H1 (cell line): ENCODE measurements around the gene DIP2B. TPM values are rescaled to one million over a fixed set of nuclear protein-coding genes. Genes with fewer than 3 reads are reported as not detected.

Source experiments
- BRCA1 ChIP-seq: IDR thresholded peaks from 2 replicates; pipeline ENCODE4 v1.6.1; 2012; ENCODE audit warnings: low read depth, low read length, improper control_type of control experiment
- CBX8 ChIP-seq: fragments of 300-800, 300-1000 bp; sonication (generic); IDR thresholded peaks from 2 replicates; pipeline ENCODE4 v1.7.1; 2016; ENCODE audit warnings: low read depth, low read length, borderline replicate concordance
- CHD2 ChIP-seq: IDR thresholded peaks from 2 replicates; pipeline ENCODE4 v1.6.1; 2012; ENCODE audit warnings: low read length, improper control_type of control experiment
- FOSL1 ChIP-seq: IDR thresholded peaks from 2 replicates; pipeline ENCODE4 v1.6.1; 2011; ENCODE audit warnings: mild to moderate bottlenecking, low read depth, low read length, moderate library complexity; ENCODE audit not compliant: insufficient read depth
- SUZ12 ChIP-seq: fragments of 200-600 bp; sonication (generic); IDR thresholded peaks from 2 replicates; pipeline ENCODE4 v1.6.1; 2012; ENCODE audit warnings: mild to moderate bottlenecking, inconsistent platforms, low read length, moderate library complexity, mixed read lengths
- ZNF274 ChIP-seq: IDR thresholded peaks from 2 replicates; pipeline ENCODE4 v1.7.0; 2012; ENCODE audit warnings: low read length, borderline replicate concordance; ENCODE audit errors: extremely low read depth
- polyA plus RNA-seq, 7 experiments: library from polyadenylated mRNA; depleted of rRNA in 3 of 7; stranded (reverse) in 5 of 7; unstranded in 2 of 7; fragments of >200 nt in 5 of 7; fragments of 200-250 nt in 2 of 7; gene quantifications; 1 replicate in 5 of 7; 2 replicates in 1 of 7; 4 replicates in 1 of 7; pipeline versions ENCODE4 v1.2.1 to v1.2.3, GENCODE V29; 2011 to 2013; ENCODE audit warnings: missing spikeins in 2 of 7, mixed read lengths in 2 of 7
- total RNA-seq: library from RNA; stranded (reverse); fragmentation: NEBNext Ultra II Directional; extraction: Animal tissue kit (Norgen Biotek cat#: 25700); gene quantifications from 2 replicates; pipeline ENCODE4 v1.2.1, GENCODE V29; 2021
- TF ChIP-seq, protein P1 (sequence below), 3 experiments: IDR thresholded peaks; 1 replicate in 2 of 3; 2 replicates in 1 of 3; pipeline versions ENCODE4 v1.5.1 to v1.6.1; 2011; ENCODE audit warnings: low read length in 3 of 3, mild to moderate bottlenecking in 3 of 3, inconsistent platforms in 2 of 3, low read depth in 1 of 3, moderate library complexity in 1 of 3; ENCODE audit not compliant: insufficient read depth in 1 of 3; ENCODE audit errors: control extremely low read depth in 1 of 3

DIP2B gene
- total and polyA plus RNA-seq, 2 of the 8 experiments (the other 6 are each of a cell fraction or from before 2014, with no cell fraction given): 11.1 to 29.6 TPM

- TF ChIP-seq, protein P1, sequence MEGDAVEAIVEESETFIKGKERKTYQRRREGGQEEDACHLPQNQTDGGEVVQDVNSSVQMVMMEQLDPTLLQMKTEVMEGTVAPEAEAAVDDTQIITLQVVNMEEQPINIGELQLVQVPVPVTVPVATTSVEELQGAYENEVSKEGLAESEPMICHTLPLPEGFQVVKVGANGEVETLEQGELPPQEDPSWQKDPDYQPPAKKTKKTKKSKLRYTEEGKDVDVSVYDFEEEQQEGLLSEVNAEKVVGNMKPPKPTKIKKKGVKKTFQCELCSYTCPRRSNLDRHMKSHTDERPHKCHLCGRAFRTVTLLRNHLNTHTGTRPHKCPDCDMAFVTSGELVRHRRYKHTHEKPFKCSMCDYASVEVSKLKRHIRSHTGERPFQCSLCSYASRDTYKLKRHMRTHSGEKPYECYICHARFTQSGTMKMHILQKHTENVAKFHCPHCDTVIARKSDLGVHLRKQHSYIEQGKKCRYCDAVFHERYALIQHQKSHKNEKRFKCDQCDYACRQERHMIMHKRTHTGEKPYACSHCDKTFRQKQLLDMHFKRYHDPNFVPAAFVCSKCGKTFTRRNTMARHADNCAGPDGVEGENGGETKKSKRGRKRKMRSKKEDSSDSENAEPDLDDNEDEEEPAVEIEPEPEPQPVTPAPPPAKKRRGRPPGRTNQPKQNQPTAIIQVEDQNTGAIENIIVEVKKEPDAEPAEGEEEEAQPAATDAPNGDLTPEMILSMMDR (IDR thresholded peaks at IDR 0.05; ENCODE audit: control extremely low read depth in 1 of 3, insufficient read depth in 1 of 3, low read depth in 1 of 3, low read length in 3 of 3): no peak
- TF ChIP-seq FOSL1 (no peak), SUZ12 (no peak), ZNF274 (no peak), CBX8 (no peak), CHD2 (no peak), BRCA1 (no peak)
Observed at GRCh38 chr12:50647479-50647878, 142.7 kb downstream of the DIP2B start (continued).
